ES-I3 (cell line): ENCODE measurements around the gene DCUN1D3.

Experiments
- H3K36me3 ChIP-seq: 2 replicates; pipeline ENCODE4 v1.6.1; 2013; ENCODE audit warnings: mild to moderate bottlenecking, low read length, control low read depth, moderate library complexity; ENCODE audit not compliant: insufficient read depth
- H3K4me1 ChIP-seq: 2 replicates; pipeline ENCODE4 v1.6.1; 2013; ENCODE audit warnings: mild to moderate bottlenecking, control low read depth, low read length; ENCODE audit not compliant: insufficient read depth
- H3K9ac ChIP-seq: 2 replicates; pipeline ENCODE4 v1.6.1; 2013; ENCODE audit warnings: low read depth, mild to moderate bottlenecking, low read length, moderate library complexity
- H3K9me3 ChIP-seq: 2 replicates; pipeline ENCODE4 v1.6.1; 2013; ENCODE audit warnings: mild to moderate bottlenecking, low read length, moderate library complexity; ENCODE audit not compliant: control insufficient read depth, insufficient read depth

The DCUN1D3 gene

DNA sequence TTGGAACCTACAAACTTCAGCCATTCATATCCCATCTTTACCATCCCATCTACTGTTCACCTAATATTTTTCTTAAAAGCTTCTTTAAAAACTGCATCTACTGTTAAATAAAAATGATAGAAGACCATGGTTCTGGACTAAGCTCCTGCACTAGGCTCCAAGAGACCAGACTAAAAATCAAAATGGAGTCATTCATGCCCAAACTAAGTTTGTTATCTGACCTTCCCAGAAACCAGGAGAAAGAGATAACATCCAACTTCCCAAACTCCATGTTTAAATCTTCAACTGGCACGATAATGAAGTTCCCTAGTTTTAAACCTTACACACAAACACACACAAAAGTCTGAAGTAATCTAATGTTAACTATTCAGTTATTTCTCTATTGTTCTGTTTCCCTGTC, 13.8 kb downstream of the DCUN1D3 start:
- Histone ChIP-seq H3K36me3 (no peaks in the 10 kb centered on the region), H3K4me1 (peaks cover 10% of the 10 kb centered on the region), H3K9me3 (no peaks in the 10 kb centered on the region), H3K9ac (no peak overlapping the region)

DNA sequence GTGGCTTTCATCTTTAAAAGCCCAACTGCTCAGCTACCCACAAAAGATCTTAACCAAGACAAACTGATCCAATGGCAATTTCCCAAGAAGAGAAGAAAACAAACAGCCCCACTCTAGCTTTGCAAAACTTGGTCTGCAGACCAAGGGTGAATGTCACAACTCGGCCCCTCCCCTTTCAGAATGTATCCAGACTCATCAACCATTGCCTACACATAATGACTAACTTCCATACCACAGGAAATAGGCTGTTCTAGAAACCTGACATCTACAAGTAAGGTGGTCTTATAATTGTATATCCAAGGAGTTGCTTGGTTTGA, 16.0 kb downstream of the DCUN1D3 start:
- no peaks in the 10 kb centered on the region for H3K36me3 ChIP-seq
- H3K4me1 ChIP-seq, result 0 out of 2 replicates have a peak, but pooled peaks cover 9% of the 10 kb centered on the region
- H3K9me3 ChIP-seq, result no peaks in the 10 kb centered on the region
- H3K9ac ChIP-seq, result no peak overlapping the region

GRCh38 chr16:20883554-20884239, 16.5 kb downstream of the DCUN1D3 start:
- Histone ChIP-seq H3K9ac (no peak overlapping the region), H3K9me3 (no peaks in the 10 kb centered on the region), H3K4me1 (0 out of 2 replicates have a peak, but pooled peaks cover 13% of the 10 kb centered on the region), H3K36me3 (no peaks in the 10 kb centered on the region)

- no peak overlapping the region for H3K9ac ChIP-seq
- H3K36me3 ChIP-seq, result no peaks in the 10 kb centered on the region
Measured at GRCh38 chr16:20881503-20881878, 18.7 kb downstream of the DCUN1D3 start.

DNA sequence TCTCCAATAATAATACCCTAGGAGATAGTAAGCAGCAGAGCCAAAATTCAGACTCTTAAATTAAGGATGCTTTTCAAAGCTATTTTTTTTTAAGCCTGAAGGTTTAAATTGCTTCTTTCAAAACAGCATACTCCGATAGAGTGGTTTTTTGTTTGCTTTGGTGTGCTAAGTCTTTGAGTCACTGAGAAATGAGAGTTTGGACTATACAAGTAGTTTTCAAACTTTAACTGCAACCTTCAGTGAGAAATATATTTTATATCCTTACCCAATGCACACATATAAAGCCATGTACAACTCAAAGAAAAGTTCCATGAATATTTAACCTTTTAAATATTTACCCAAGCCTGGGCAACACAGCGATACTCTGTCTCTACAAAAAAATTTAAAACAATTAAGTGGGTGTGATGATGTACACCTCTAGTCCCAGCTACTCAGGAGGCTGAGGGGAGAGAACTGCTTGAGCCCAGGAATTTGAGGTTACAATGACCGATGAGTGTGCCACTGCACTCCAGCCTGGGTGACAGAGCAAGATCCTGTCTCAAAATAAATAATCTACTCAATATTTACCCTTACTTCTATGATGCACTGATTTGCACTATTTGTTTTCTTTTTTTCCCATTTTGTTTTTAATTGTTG, 19.2 kb downstream of the DCUN1D3 start:
- H3K4me1 ChIP-seq, result peaks cover 18% of the 10 kb centered on the region; the same call in 1 of the 2 replicates
- H3K9me3 ChIP-seq, result no peaks in the 10 kb centered on the region
- no peaks in the 10 kb centered on the region for H3K36me3 ChIP-seq
- H3K9ac ChIP-seq, result no peak overlapping the region

More at GRCh38 chr16:20881503-20881878, 18.7 kb downstream of the DCUN1D3 start:
- H3K9me3 ChIP-seq, result no peaks in the 10 kb centered on the region
- H3K4me1 ChIP-seq, result peaks cover 18% of the 10 kb centered on the region; the same call in 1 of the 2 replicates

DNA sequence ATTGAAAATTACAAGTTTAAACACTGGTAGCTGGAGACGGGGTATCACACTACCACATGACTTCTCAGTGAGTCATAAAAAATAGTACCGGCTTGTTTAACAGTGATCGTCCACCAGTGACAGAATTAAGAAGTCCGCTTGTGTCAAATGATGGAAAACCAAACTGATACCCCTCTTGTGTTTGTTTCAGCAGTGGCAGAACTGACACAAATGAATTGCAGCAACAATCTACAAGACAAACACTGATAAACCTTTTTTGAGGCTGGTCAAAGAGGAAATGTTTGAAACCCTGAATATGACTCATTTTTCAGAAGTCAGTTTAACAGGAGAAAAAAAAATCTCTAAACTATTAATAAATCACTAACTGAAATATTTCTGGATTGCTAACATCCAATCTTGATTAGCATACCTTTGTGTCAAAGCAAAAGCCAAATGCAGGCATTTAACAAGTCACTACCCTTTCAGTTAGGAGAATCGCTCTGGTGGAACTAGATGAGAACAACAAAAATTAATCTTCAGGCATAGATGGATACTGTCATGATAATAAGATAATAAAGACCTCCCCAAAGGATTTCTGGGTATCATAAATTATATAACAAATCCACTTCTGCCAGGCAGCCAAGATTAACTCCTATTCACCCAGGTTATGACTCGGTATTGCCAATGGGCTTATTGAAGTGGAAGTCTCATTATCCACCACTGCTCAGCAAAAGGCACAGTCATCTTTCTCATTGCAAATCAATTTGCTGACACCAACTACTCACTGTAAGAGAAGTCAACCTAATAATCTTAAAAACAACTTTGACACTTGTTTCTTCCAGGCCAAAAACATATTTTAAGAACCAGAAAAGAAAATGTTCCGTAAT, 20.8 kb downstream of the DCUN1D3 start:
- Histone ChIP-seq H3K36me3 (no peaks in the 10 kb centered on the region), H3K9ac (no peak overlapping the region), H3K9me3 (no peaks in the 10 kb centered on the region), H3K4me1 (peaks cover 21% of the 10 kb centered on the region; the same call in 1 of the 2 replicates)

GRCh38 chr16:20878682-20879147, 21.4 kb downstream of the DCUN1D3 start:
- H3K36me3 ChIP-seq, result no peaks in the 10 kb centered on the region
- H3K4me1 ChIP-seq, result peaks cover 21% of the 10 kb centered on the region; the same call in 1 of the 2 replicates
- no peak overlapping the region for H3K9ac ChIP-seq
- H3K9me3 ChIP-seq, result no peaks in the 10 kb centered on the region

GRCh38 chr16:20875355-20875650, 24.9 kb downstream of the DCUN1D3 start:
- Histone ChIP-seq H3K36me3 (no peaks in the 10 kb centered on the region), H3K4me1 (peaks cover 21% of the 10 kb centered on the region; the same call in 1 of the 2 replicates), H3K9me3 (no peaks in the 10 kb centered on the region)

DNA sequence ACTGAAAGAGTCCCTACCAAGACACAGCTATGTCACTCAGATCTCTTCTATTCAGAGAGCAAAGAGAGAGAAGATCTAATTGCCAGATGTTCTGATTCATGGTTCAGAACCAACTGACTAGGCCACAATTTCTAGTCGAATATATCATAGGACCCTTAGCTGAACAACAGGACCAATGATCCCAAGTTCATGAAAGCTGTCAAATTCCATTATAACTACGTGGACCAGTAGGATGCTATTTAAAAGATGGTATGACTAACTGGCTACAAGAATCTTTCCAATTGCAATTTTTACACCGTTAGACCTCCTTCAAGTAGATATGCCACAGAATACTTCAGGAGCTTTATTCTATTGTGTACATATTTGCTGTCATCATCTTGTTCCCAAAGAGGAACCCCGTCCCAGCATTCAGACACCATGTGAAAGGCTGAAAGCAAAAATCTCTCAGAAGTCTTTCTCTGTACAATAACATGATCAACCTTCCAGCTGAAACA, 26.0 kb downstream of the DCUN1D3 start:
- H3K9me3 ChIP-seq, result no peaks in the 10 kb centered on the region
- H3K4me1 ChIP-seq, result peaks cover 12% of the 10 kb centered on the region; the same call in 1 of the 2 replicates
- no peak overlapping the region for H3K9ac ChIP-seq
- H3K36me3 ChIP-seq, result no peaks in the 10 kb centered on the region

More at GRCh38 chr16:20875355-20875650, 24.9 kb downstream of the DCUN1D3 start:
- H3K9ac ChIP-seq, result no peak overlapping the region

- Histone ChIP-seq H3K4me1 (peaks cover 6% of the 10 kb centered on the region; the same call in 1 of the 2 replicates), H3K36me3 (no peaks in the 10 kb centered on the region), H3K9ac (no peak overlapping the region), H3K9me3 (no peaks in the 10 kb centered on the region)
Measured at GRCh38 chr16:20873331-20873730, 26.8 kb downstream of the DCUN1D3 start.

DNA sequence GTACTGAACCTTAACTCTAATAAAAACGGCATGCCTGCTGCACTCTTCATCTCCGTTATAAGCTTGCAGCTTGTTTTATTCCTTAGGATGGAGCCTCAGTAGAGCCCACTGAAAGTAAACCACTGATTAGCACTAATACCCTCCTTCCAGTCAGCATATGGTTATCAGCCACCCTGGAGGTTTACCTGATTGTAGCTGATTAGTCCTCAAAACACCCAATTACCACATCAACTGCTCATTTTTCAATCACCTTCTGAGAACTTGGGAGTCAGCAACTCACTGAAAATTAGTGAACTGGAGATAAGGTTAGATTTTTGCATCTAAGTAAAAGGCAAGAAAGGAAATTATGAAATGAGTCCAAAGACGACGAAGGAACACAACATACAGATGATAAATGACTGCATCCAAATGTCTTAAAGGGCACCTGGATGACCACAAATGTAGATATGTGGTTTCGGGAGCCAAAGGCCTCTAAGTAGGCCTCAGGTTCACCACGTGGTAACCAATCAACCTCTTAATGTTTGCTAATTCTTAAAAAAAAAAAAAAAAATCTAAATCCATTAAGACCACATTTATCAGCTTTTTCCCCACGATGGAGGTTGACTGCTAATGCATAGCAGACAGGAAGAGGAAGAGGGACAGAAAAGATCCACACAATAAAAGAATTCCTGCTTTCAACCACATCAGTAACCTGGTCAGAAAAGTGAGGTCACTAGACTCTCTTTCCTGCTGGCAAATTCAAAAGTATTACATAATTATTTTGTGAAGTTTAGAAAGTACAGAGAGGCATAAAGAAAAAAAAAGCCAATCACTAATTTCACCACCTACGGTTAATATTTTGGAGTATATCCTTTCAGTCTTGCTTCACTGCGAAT, 28.0 kb downstream of the DCUN1D3 start:
- Histone ChIP-seq H3K9me3 (no peaks in the 10 kb centered on the region), H3K4me1 (0 out of 2 replicates have a peak, but pooled peaks cover 3% of the 10 kb centered on the region), H3K36me3 (no peaks in the 10 kb centered on the region), H3K9ac (no peak overlapping the region)

- no peaks in the 10 kb centered on the region for H3K9me3 ChIP-seq
- peaks cover 7% of the 10 kb centered on the region for H3K4me1 ChIP-seq
- no peak overlapping the region for H3K9ac ChIP-seq
- H3K36me3 ChIP-seq, result no peaks in the 10 kb centered on the region
Measured at GRCh38 chr16:20871258-20871657, 28.9 kb downstream of the DCUN1D3 start.

DNA sequence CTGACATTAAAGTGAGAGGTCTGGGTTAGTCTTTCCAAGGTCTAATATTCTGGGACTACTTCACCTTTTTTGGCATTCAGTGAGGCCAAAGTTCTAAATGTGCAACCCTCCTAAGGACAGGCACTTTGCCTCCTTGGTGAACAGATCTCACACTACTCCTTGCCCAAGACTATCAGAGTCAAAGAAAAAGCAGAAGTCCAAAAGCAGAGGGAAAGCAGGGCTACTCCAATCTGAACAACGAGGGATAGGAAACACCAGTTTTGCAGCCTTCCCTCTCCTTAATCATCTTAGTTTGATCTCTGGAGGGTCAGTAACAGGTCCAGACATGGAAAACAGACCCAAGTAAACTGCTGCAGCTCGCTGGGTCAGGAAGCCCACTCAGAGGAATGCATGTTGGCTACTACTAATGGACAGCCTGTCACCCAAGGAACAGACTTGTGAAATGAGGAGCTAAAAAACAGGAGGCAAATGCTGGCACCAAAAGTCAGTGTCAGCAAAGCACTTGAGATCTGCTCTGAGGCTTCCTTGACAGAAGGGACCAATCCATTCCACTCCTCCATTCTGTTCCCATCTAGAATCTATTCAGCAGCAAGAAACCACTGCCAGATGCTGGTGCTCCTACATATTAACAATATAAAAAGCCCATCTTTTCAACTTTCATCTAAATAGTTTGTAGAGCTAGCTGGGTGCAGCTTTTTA, 29.9 kb downstream of the DCUN1D3 start:
- H3K4me1 ChIP-seq, result peaks cover 17% of the 10 kb centered on the region
- H3K9ac ChIP-seq, result no peak overlapping the region
- no peaks in the 10 kb centered on the region for H3K9me3 ChIP-seq
- H3K36me3 ChIP-seq, result no peaks in the 10 kb centered on the region
